IPS-18c (cell line): ENCODE measurements around the gene PCDHB5.
A peak's percentile ranks its signal among the peaks of the same experiment; 100 is the strongest.
"Not testable (repeated sequence)": the region's sequence is repeated elsewhere in the genome, so short reads cannot be mapped to it uniquely, and the experiment has no call there.

Experiments used
- H3K4me3 ChIP-seq: 2 replicates; pipeline ENCODE4 v1.7.0; 2013; ENCODE audit warnings: low read depth, mild to moderate bottlenecking, low read length, moderate library complexity; ENCODE audit not compliant: insufficient read depth
- H3K9me3 ChIP-seq: one replicate; pipeline ENCODE4 v1.6.1; 2013; ENCODE audit warnings: mild to moderate bottlenecking, low read length, moderate library complexity; ENCODE audit not compliant: control insufficient read depth, insufficient read depth

Gene PCDHB5

DNA sequence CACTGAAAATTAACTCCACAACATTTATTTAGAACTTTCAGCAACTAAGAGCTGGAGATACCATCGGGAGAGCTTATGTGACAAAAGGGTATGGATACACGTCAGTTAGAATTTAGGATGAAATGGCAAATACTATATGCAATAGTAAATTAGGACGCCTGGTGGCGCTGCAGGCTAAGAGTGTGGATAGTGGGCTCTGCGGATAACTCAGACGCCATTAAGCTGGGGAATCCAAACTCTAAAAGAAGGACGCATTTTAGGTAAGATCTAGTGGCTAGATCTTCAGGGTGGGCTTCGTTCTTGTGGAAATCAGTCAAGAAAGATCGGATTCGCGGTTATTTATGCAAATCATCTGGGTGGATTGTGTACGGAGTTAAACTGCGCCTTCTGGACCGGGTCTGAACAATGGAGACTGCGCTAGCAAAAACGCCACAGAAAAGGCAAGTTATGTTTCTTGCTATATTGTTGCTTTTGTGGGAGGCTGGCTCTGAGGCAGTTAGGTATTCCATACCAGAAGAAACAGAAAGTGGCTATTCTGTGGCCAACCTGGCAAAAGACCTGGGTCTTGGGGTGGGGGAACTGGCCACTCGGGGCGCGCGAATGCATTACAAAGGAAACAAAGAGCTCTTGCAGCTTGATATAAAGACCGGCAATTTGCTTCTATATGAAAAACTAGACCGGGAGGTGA lies at the start of gene PCDHB5:
PCDHB5 (plus strand) TSS at position 177 of the 688 bp plus-strand sequence; CDS start at position 406, 229 bp downstream.
- Histone ChIP-seq H3K4me3 (peak within 1 kb of the TSS; percentile 32; the same call in 1 of the 2 replicates), H3K9me3 (peaks cover 7% of the 10 kb centered on the region)

GRCh38 chr5:141094481-141095262 lies 40.3 kb upstream of the PCDHB5 start, which contains the start of gene PCDHB2:
TSS of gene PCDHB2 (plus strand) at chr5:141094615. CDS start at chr5:141094791, 176 bp downstream.
- peak within 1 kb of the TSS; percentile 53 for H3K4me3 ChIP-seq

DNA sequence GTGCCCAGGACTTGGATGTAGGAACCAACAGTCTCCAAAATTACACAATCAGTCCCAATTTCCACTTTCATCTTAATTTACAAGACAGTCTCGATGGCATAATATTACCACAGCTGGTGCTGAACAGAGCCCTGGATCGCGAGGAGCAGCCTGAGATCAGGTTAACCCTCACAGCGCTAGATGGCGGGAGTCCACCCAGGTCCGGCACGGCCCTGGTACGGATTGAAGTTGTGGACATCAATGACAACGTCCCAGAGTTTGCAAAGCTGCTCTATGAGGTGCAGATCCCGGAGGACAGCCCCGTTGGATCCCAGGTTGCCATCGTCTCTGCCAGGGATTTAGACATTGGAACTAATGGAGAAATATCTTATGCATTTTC lies 39.8 kb upstream of the PCDHB5 start:
- Histone ChIP-seq H3K4me3 (peak overlapping the region; percentile 53), H3K9me3 (peaks cover 2% of the 10 kb centered on the region)

More at GRCh38 chr5:141094481-141095262, 40.3 kb upstream of the PCDHB5 start, which contains the start of gene PCDHB2:
- peaks cover 2% of the 10 kb centered on the region for H3K9me3 ChIP-seq

- not testable (repeated sequence) for H3K9me3 ChIP-seq, H3K4me3 ChIP-seq
Measured at GRCh38 chr5:141096181-141096580, 38.8 kb upstream of the PCDHB5 start.

DNA sequence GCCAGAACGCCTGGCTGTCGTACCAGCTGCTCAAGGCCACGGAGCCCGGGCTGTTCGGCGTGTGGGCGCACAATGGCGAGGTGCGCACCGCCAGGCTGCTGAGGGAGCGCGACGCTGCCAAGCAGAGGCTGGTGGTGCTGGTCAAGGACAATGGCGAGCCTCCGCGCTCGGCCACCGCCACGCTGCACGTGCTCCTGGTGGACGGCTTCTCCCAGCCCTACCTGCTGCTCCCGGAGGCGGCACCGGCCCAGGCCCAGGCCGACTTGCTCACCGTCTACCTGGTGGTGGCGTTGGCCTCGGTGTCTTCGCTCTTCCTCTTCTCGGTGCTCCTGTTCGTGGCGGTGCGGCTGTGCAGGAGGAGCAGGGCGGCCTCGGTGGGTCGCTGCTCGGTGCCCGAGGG lies 38.4 kb upstream of the PCDHB5 start:
- H3K4me3 ChIP-seq, H3K9me3 ChIP-seq: not testable (repeated sequence)

- Histone ChIP-seq H3K9me3 (peaks cover 7% of the 10 kb centered on the region), H3K4me3 (no peak within 1 kb of the TSS)
Measured at GRCh38 chr5:141100243-141100805, 34.7 kb upstream of the PCDHB5 start, which contains the start of gene PCDHB3. TSS of gene PCDHB3 (plus strand) at chr5:141100473. CDS start at chr5:141100650, 177 bp downstream.

DNA sequence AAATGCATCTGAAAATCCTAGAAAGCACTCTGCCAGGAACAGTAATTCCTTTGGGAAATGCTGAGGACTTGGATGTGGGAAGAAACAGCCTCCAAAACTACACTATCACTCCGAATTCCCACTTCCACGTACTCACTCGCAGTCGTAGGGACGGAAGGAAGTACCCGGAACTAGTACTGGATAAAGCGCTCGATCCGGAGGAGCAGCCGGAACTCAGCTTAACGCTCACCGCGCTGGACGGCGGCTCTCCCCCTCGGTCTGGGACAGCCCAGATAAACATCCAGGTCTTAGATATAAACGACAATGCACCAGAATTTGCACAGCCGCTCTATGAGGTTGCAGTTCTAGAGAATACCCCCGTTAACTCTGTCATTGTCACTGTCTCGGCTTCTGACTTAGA lies 33.9 kb upstream of the PCDHB5 start:
- no peak overlapping the region for H3K4me3 ChIP-seq
- H3K9me3 ChIP-seq = peaks cover 7% of the 10 kb centered on the region

DNA sequence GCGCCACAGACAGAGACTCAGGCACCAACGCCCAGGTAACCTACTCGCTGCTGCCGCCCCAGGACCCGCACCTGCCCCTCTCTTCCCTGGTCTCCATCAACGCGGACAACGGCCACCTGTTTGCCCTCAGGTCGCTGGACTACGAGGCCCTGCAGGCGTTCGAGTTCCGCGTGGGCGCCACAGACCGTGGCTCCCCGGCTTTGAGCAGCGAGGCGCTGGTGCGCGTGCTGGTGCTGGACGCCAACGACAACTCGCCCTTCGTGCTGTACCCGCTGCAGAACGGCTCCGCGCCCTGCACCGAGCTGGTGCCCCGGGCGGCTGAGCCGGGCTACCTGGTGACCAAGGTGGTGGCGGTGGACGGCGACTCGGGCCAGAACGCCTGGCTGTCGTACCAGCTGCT lies 32.9 kb upstream of the PCDHB5 start:
- H3K4me3 ChIP-seq = not testable (repeated sequence)

GRCh38 chr5:141102471-141102870 lies 32.5 kb upstream of the PCDHB5 start:
- H3K9me3 ChIP-seq = not testable (repeated sequence)

More for the DNA sequence above, 32.9 kb upstream of the PCDHB5 start:
- not testable (repeated sequence) for H3K9me3 ChIP-seq

DNA sequence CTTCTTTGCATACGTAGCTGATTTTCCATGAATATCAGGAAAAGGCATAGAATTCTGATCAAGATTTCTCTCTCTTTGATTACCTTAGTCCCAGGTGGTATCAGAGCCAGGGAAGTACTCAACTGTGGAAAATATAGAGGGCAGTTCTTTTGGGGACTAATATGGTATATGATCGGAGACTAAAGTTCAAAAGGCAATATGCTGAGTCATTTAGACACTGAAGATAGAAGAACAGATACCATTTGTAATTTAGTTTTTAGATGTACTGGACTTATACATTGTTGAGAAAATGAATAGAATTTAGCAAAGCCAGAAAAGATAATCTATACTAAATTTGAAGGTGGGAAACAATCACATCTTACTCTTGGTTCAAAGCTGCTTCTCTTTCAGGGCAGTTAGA lies 29.7 kb upstream of the PCDHB5 start:
- peaks cover 5% of the 10 kb centered on the region for H3K9me3 ChIP-seq
- H3K4me3 ChIP-seq = no peak overlapping the region

More at GRCh38 chr5:141102471-141102870, 32.5 kb upstream of the PCDHB5 start:
- not testable (repeated sequence) for H3K4me3 ChIP-seq

GRCh38 chr5:141119250-141119649 lies 15.8 kb upstream of the PCDHB5 start:
- Histone ChIP-seq H3K4me3 (no peak overlapping the region), H3K9me3 (peaks cover 3% of the 10 kb centered on the region)

GRCh38 chr5:141121563-141121962 lies 13.4 kb upstream of the PCDHB5 start, which contains the start of gene PCDHB4:
TSS of gene PCDHB4 (plus strand) at chr5:141121818. CDS start at chr5:141121999, 181 bp downstream.
- H3K9me3 ChIP-seq = peaks cover 3% of the 10 kb centered on the region
- no peak within 1 kb of the TSS for H3K4me3 ChIP-seq

- H3K9me3 ChIP-seq = peaks cover 3% of the 10 kb centered on the region
- H3K4me3 ChIP-seq = no peak overlapping the region
Measured at GRCh38 chr5:141121985-141122384, 13.0 kb upstream of the PCDHB5 start.

DNA sequence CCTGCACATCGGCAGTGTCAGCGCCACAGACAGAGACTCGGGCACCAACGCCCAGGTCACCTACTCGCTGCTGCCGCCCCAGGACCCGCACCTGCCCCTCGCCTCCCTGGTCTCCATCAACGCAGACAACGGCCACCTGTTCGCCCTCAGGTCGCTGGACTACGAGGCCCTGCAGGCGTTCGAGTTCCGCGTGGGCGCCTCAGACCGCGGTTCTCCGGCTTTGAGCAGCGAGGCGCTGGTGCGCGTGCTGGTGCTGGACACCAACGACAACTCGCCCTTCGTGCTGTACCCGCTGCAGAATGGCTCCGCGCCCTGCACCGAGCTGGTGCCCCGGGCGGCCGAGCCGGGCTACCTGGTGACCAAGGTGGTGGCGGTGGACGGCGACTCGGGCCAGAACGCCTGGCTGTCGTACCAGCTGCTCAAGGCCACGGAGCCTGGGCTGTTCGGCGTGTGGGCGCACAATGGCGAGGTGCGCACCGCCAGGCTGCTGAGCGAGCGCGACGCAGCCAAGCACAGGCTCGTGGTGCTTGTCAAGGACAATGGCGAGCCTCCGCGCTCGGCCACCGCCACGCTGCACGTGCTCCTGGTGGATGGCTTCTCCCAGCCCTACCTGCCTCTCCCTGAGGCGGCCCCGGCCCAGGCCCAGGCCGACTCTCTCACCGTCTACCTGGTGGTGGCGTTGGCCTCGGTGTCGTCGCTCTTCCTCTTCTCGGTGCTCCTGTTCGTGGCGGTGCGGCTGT lies 11.4 kb upstream of the PCDHB5 start:
- not testable (repeated sequence) for H3K4me3 ChIP-seq, H3K9me3 ChIP-seq

DNA sequence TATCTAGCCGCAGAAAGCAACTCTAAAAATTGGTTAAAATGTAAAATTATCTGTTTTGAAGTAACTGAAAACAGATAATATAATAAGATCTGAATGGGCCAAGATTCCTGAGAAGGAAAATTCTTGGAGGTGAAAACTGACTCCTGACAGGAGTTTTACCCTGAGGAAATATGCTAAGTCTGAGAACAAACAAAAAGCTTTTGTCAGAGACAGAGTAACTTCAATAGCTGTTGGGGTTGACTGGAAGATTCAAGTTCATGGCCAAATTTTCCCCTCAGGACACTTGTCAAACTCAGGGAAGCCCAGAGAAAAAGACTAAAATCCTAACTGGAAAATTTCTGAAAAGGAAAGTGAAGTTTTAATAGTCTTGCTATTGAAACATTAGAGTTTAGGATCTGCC lies 7.7 kb upstream of the PCDHB5 start:
- no peak overlapping the region for H3K4me3 ChIP-seq
- peaks cover 3% of the 10 kb centered on the region for H3K9me3 ChIP-seq

GRCh38 chr5:141135718-141136266 lies 786 bp downstream of the PCDHB5 start:
- Histone ChIP-seq H3K9me3 (peaks cover 7% of the 10 kb centered on the region), H3K4me3 (peak overlapping the region; percentile 32; the same call in 1 of the 2 replicates)

- H3K9me3 ChIP-seq, H3K4me3 ChIP-seq: not testable (repeated sequence)
Measured at GRCh38 chr5:141137346-141137745, 2.3 kb downstream of the PCDHB5 start.
